Smooth muscle cell (in vitro differentiated cells): ENCODE measurements around the gene POU4F3. TPM values are rescaled to one million over a fixed set of nuclear protein-coding genes. Genes with fewer than 3 reads are reported as not detected.
A peak's percentile ranks its signal among the peaks of the same experiment; 100 is the strongest.

Source experiments
- DNase-seq: peaks from one replicate; lab custom pipeline; 2025; ENCODE audit not compliant: unreplicated experiment; lab: John Stamatoyannopoulos, UW
- H2AFZ ChIP-seq: fragments of 200-600 bp; sonication (generic); 2 replicates; pipeline ENCODE4 v1.6.0; 2016; ENCODE audit warnings: antibody characterized with exemption, low read depth, mild to moderate bottlenecking
- H3F3A ChIP-seq: fragments of 200-600 bp; sonication (generic); 2 replicates; pipeline ENCODE4 v1.6.0; 2017; ENCODE audit warnings: antibody characterized with exemption, low read depth
- H3K27ac ChIP-seq: fragments of 200-600 bp; sonication (generic); 2 replicates; pipeline ENCODE4 v1.5.1; 2016; ENCODE audit warnings: low read depth, mild to moderate bottlenecking
- H3K27me3 ChIP-seq: fragments of 200-600 bp; sonication (generic); 2 replicates; pipeline ENCODE4 v1.6.1; 2016; ENCODE audit warnings: low read depth, mild to moderate bottlenecking
- H3K36me3 ChIP-seq: fragments of 200-600 bp; sonication (generic); 2 replicates; pipeline ENCODE4 v1.5.1; 2016; ENCODE audit warnings: low read depth
- H3K4me1 ChIP-seq: fragments of 200-600 bp; sonication (generic); 2 replicates; pipeline ENCODE4 v1.5.1; 2016; ENCODE audit warnings: low read depth
- H3K4me2 ChIP-seq: fragments of 200-600 bp; sonication (generic); 2 replicates; pipeline ENCODE4 v1.6.0; 2016; ENCODE audit warnings: mild to moderate bottlenecking
- H3K4me3 ChIP-seq: fragments of 200-600 bp; sonication (generic); 2 replicates; pipeline ENCODE4 v1.5.1; 2016; ENCODE audit warnings: mild to moderate bottlenecking
- H3K79me2 ChIP-seq: fragments of 200-600 bp; sonication (generic); 2 replicates; pipeline ENCODE4 v1.6.0; 2016; ENCODE audit warnings: low read depth, mild to moderate bottlenecking
- H3K9ac ChIP-seq: fragments of 200-600 bp; sonication (generic); 2 replicates; pipeline ENCODE4 v1.6.0; 2016; ENCODE audit warnings: low read depth
- H3K9me3 ChIP-seq: fragments of 200-600 bp; sonication (generic); replicated peaks from 2 replicates; pipeline ENCODE4 v1.5.1; 2016; ENCODE audit warnings: low read depth
- H4K20me1 ChIP-seq: fragments of 200-600 bp; sonication (generic); 2 replicates; pipeline ENCODE4 v1.6.0; 2016; ENCODE audit warnings: low read depth
- CTCF ChIP-seq: fragments of 200-600 bp; sonication (generic); IDR thresholded peaks from 2 replicates; pipeline ENCODE4 v1.5.1; 2017; ENCODE audit warnings: borderline replicate concordance, mild to moderate bottlenecking, antibody characterized with exemption; ENCODE audit not compliant: insufficient read depth, poor library complexity, severe bottlenecking
- WGBS: methylation state at CpG from one replicate; pipeline ENCODE4 v1.1.7; 2016; ENCODE audit warnings: low lambda C conversion rate; 5-methylcytosine and 5-hydroxymethylcytosine counted together
- polyA plus RNA-seq: library from polyadenylated mRNA; unstranded; fragments of >200 nt; fragmentation: Nextera tagmentation; extraction: Ambion mirVana; gene quantifications from 2 replicates; pipeline ENCODE4 v1.2.1, GENCODE V29; 2016
- total RNA-seq: library from RNA; depleted of rRNA; stranded (reverse); fragments of >200 nt; gene quantifications from 2 replicates; pipeline ENCODE4 v1.2.3, GENCODE V29; 2014

The POU4F3 gene
- total and polyA plus RNA-seq, 2 experiments from 2014 or later = not detected

- peaks cover 100% of the 10 kb centered on the region for H3K27me3 ChIP-seq
- no peak overlapping the region for H3K4me3 ChIP-seq
- peaks cover 5% of the 10 kb centered on the region for H3K4me1 ChIP-seq
- H3K27ac ChIP-seq = no peak overlapping the region
- no peaks in the 10 kb centered on the region for H3K36me3 ChIP-seq
- H3K9me3 ChIP-seq = no peaks in the 10 kb centered on the region
- H3K79me2 ChIP-seq = no peaks in the 10 kb centered on the region
- H3K4me2 ChIP-seq = no peak overlapping the region
- no peak overlapping the region for H3K9ac ChIP-seq
- WGBS = 9% methylated on average over 28 of the region's 34 CpGs
- H4K20me1 ChIP-seq = no peaks in the 10 kb centered on the region
- no peak for DNase-seq
- no peaks in the 10 kb centered on the region for H3F3A ChIP-seq
- no peak for TF ChIP-seq CTCF
- H2AFZ ChIP-seq = no peak overlapping the region
Observed at GRCh38 chr5:146337264-146337904, 1.3 kb upstream of the POU4F3 start.

- Histone ChIP-seq H3K36me3 (no peaks in the 10 kb centered on the region), H3K27ac (no peak overlapping the region), H3K4me3 (no peak overlapping the region), H3K4me2 (no peak overlapping the region), H3K4me1 (peaks cover 5% of the 10 kb centered on the region), H3K27me3 (peaks cover 100% of the 10 kb centered on the region), H3K79me2 (no peaks in the 10 kb centered on the region), H3K9ac (no peak overlapping the region), H3K9me3 (no peaks in the 10 kb centered on the region), H3F3A (no peaks in the 10 kb centered on the region), H4K20me1 (no peaks in the 10 kb centered on the region), H2AFZ (no peak overlapping the region)
- DNase-seq = no peak
- WGBS = 12% methylated on average over 8 of the region's 8 CpGs
- no peak for TF ChIP-seq CTCF
Observed at GRCh38 chr5:146337928-146338327, 711 bp upstream of the POU4F3 start.

- TF ChIP-seq CTCF = no peak
- WGBS = 13% methylated on average over 43 of the region's 44 CpGs
- H3K27me3 ChIP-seq = peaks cover 100% of the 10 kb centered on the region
- peak overlapping the region; percentile 80 for H3K4me2 ChIP-seq
- H3K36me3 ChIP-seq = no peaks in the 10 kb centered on the region
- no peaks in the 10 kb centered on the region for H3F3A ChIP-seq
- no peaks in the 10 kb centered on the region for H4K20me1 ChIP-seq
- no peak overlapping the region for H2AFZ ChIP-seq
- H3K9me3 ChIP-seq = no peaks in the 10 kb centered on the region
- no peak overlapping the region for H3K9ac ChIP-seq
- DNase-seq = no peak
- peaks cover 10% of the 10 kb centered on the region for H3K4me1 ChIP-seq
- H3K79me2 ChIP-seq = no peaks in the 10 kb centered on the region
- H3K4me3 ChIP-seq = peak overlapping the region; percentile 30
- H3K27ac ChIP-seq = no peak overlapping the region
Observed at GRCh38 chr5:146339715-146340259, 1.1 kb downstream of the POU4F3 start.
